ENCODE data around the gene CHN1. TPM values are rescaled to one million over a fixed set of nuclear protein-coding genes. Genes with fewer than 3 reads are reported as not detected.

Gene CHN1
- polyA plus RNA-seq, 4 donors: 24.7 to 28.8 (median 25.3) TPM

DNA sequence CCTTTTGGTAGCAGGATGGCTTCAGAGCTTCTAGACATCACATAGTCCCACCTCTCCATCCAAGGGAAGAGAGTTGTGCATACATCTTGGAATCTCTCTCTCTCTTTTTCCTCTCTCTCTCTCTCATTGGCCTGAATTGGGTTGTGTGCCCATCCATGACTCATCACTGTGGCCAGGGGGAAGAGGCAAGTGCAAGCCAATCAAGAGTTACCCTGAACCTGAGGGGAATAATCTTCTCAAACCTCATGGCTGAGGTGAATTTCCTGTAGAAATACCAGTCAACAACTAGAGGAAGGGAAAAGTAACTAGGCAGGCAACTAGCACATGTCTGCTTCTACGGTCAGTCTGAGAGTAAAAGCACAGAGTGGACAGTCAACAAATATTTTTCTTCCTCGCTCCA, 7.3 kb upstream of the CHN1 start:
- no peak for DNase-seq (ENCODE audit: low read depth in 4 of 4, low spot score in 3 of 4)

DNA sequence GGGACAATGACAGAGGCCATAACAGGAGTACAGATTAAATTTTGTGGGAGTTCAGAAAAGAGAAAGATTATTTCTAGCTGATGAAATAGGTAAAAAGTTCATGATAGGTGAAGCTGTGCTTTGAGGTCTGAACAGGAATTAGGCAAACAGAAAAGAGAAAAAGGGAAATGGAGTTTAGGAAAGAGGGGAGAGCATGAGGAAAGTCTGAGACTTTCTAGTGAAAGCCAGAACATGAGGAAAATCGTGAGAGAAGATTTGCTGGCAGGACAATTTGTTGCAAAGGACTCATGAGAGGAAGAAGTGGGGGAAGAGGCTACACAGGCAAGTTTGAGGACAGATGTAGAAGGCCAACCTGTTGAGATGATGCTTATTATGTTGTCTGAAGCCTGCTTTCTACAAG, 6.3 kb upstream of the CHN1 start:
- DNase-seq (ENCODE audit: low read depth in 4 of 4, low spot score in 3 of 4): no peak

GRCh38 chr2:175010848-175011254, 5.7 kb upstream of the CHN1 start:
- no peak for DNase-seq (ENCODE audit: low read depth in 4 of 4, low spot score in 3 of 4)

DNA sequence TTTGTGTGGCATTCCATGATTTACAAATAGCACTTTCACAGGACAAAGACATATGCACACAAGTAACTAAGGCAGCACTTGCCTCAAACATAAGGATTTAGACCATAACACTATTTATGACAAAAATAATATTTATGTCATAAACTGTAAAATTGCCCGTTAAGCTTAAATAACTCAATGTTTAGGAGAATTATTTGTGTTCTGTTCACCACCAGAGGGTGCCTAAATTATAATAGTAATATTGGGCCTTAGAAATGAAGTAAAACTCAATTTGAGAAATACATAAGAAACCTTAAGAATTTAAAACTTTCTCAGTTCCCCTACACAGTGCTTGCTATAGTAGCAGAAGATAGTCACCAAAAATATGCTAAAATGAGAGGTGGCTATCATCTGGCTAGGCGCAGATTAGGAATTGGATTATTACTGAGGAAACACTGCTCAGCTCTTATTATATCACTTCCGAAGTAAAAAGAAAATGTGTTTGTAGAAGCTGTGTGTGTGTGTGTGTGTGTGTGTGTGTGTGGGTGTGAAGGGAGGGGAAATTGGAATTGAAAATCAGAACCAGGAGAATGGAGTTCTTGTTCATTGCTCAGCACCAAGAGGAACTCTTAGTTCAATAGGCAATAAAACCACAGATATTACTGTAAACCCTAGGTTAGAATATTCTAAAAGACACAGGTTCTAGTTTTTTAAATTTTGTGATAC, 4.9 kb upstream of the CHN1 start:
- DNase-seq (ENCODE audit: low read depth in 4 of 4, low spot score in 3 of 4): no peak

- no peak for DNase-seq (ENCODE audit: low read depth in 4 of 4, low spot score in 3 of 4)
Observed at GRCh38 chr2:175008801-175009495, 3.8 kb upstream of the CHN1 start.

DNA sequence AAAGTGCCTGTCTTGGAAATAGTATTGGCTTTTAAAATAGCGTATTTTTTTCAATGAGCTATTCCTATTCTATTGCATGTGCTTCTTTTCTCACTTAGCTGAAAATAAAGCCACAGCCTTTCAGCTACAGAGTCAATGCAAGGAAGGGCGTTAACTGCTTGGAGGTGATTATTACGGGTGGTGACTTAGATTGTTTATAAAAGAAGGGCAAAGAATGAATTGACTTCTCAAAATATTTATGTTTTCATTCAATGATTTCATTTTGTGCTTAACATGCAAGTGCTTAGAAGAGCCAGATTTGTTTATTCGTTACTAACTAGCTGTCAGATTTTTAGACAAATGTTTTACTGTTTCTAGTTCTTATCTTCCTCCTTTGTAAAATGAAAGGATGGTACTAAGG, 2.8 kb upstream of the CHN1 start:
- no peak for DNase-seq (ENCODE audit: low read depth in 4 of 4, low spot score in 3 of 4)

DNA sequence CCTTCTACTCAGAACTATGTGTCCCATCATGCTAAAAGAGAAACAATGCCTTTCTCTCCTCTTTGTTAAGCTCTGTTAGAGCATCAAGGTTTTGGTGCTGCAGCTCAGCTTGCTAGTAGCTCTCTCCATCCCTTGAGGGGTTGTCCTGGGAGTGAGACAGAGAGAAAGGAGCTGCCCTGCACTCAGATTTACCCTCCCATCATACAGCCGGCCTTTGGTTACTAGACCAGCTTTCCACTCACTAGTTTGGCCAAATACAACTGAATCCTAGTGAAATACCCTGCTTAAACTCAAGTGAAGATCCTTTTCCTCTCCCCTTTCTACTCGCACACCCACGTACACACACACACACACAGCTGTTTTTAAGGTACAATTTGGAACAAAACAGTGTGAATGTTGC, 2.3 kb upstream of the CHN1 start:
- DNase-seq (ENCODE audit: low read depth in 4 of 4, low spot score in 3 of 4): no peak

DNA sequence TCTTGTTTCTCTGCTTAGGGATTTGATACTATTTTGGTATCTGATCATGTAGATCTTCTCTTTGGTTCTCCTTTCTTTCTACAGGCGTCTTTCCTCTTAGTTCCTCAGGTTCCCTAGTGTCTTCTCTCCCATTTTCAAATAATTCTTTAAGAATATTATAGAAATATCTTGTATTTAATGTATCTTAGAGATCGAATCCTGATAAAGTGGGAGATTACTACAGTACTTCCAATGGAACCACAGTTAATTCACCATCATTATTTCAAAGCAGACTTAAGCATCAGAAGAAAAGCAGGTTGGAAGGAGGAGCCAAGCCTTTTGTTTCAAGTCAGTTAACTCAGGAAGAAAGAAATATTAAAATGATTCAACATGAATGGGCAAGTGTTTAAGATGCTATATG, 1.1 kb upstream of the CHN1 start:
- DNase-seq (ENCODE audit: low read depth in 4 of 4, low spot score in 3 of 4): no peak

- DNase-seq (ENCODE audit: low read depth in 4 of 4, low spot score in 3 of 4): no peak
Observed at GRCh38 chr2:175005733-175006264, 618 bp upstream of the CHN1 start.

DNA sequence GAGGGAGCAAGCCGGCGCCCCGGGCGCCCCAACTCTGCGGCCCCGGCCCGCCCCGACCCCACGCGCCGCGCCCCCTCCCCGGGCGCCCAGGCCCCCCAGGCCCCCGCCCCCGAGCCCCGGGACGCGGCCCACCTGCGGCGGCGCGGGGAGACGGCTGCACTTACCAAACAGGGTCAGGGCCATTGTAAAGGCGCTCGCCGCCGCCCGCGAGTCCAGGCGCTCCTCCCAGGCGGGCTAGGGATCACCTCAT, 526 bp downstream of the CHN1 start:
- DNase-seq (ENCODE audit: low read depth in 4 of 4, low spot score in 3 of 4): no peak

DNA sequence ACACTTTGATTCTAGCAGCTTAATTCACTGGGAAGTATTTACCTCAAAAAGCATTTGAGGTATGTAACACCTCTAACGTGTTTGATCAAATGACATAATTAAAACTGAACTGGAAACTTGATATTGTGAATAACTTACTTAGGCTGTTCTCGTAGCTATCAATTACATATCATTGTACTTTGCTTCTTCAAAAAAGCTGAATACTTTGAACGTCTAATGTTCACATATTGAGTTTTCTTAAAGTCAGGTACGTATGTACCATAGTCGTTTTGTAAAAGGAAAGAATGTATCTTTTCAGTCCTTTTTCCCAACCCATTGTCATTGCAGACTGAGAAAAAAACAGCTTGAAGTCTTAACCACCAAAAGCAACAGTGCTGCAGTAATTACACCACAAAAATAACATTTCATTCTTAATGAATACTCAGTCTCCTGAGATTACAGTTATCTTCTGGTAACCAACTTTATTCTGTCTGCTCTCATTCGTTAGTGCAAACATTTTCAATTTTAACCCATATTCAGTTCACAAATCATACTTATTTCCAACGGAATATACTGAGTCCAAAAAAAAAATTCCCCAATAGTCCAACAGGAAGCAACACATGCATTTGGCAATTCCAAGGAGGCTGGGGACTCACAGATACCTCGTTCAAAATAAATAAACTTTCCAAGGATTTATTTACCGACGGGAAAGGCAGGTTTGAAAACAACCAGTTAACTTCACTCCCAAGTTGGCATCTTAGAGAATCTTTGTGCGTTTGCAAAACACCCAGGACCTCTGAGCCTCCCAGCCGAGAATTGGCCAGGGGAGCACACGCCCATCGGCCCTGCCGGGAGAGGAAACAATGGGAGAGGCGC, 1.1 kb downstream of the CHN1 start:
- no peak for DNase-seq (ENCODE audit: low read depth in 4 of 4, low spot score in 3 of 4)

GRCh38 chr2:175002547-175003274, 2.5 kb downstream of the CHN1 start:
- DNase-seq (ENCODE audit: low read depth in 4 of 4, low spot score in 3 of 4): no peak

DNA sequence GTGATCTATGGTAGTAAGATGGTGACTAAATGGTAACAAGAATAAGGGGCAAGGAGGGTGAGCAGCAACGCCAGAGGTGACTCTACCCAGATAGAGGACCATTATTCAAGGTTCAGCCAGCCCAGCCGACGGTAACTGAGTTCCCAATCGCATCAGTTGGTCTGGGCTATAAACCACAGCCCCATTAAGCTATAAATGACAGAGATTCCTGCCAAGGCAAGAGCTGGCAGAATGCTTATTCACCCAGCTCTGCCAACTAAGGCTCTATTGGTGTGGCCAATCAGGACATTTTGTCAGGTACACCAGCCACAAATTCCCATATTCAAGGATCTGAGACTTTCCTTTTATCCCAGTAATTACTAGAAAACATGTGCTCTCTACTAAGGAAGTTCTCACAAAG, 3.6 kb downstream of the CHN1 start:
- DNase-seq (ENCODE audit: low read depth in 4 of 4, low spot score in 3 of 4): no peak

GRCh38 chr2:174997110-174997509, 8.1 kb downstream of the CHN1 start:
- no peak for DNase-seq (ENCODE audit: low read depth in 4 of 4, low spot score in 3 of 4)

DNA sequence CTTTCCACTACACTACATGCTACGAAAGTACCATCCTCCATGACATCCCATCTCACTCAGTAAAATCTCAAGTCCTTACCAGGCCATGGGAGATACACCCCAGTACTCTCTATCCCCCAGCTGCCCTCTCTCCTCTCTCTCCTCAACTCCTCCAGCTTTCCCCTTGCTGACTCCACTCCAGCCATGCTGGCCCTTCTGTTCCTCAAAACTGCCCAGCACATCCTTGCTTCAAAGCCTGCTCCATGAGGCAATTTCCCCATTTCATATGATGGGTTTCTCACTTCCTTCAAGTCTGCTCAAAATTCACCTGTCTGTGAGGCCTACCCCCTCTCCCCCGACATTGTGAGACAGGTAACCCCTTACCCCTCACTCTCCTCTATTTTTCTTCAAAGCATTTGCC, 8.6 kb downstream of the CHN1 start:
- DNase-seq (ENCODE audit: low read depth in 4 of 4, low spot score in 3 of 4): no peak

DNA sequence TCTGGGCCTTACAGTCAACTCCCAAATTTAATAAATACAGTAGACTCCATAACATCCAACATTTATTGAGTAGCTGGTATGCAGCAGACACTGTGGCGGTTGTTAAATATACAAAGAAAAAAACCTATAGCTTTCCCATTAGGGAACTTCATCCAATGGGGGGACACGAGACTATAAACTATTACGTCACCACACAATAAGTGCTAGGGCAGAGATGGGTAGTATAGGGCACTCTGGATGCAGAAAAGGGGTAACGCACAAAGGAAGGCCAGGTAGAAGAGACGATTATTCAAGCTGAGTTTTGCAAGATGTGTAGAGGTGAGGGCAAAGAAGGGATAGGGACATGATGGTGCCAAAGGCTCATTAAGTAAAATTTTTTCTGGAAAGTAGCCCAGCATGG, 10.8 kb downstream of the CHN1 start:
- no peak for DNase-seq (ENCODE audit: low read depth in 4 of 4, low spot score in 3 of 4)

DNA sequence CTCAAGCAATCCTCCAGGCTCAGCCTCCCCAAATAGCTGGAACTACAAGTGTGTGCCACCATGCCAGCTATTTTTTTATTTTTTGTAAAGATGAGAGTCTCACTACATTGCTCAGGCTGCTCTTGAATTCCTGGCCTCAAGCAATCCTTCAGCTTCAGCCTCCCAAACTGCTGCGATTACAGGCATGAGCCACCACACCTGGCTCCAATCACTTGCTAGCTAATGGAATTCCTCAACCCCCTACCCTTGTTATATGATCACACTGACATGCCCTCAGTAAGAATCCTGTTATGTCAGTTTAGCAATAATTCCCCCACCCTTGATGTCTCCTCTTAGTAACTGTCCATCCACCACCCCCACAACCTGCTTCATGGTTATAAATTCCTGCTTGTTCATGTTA, 12.3 kb downstream of the CHN1 start:
- DNase-seq (ENCODE audit: low read depth in 4 of 4, low spot score in 3 of 4): no peak

DNA sequence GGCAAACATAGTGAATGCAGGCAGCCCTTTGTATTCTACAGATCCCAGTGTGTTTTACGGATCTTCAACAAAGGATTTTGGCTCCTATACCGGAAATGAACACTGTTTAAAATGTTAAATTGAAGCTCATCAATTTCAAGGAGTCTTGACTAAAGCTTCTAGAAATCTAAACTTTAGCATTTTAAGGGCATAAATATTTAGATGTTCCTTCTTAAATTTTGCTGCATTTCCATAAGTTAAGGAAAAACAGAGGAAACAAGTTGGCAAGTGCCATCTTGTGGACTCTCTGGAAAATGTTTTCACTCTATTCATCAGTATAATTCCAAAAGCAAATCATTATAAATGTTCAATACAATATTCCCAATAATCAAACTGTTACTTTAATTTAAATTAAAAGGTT, 19.6 kb downstream of the CHN1 start:
- no peak for DNase-seq (ENCODE audit: low read depth in 4 of 4, low spot score in 3 of 4)

GRCh38 chr2:174984561-174984960, 20.6 kb downstream of the CHN1 start:
- no peak for DNase-seq (ENCODE audit: low read depth in 4 of 4, low spot score in 3 of 4)

DNA sequence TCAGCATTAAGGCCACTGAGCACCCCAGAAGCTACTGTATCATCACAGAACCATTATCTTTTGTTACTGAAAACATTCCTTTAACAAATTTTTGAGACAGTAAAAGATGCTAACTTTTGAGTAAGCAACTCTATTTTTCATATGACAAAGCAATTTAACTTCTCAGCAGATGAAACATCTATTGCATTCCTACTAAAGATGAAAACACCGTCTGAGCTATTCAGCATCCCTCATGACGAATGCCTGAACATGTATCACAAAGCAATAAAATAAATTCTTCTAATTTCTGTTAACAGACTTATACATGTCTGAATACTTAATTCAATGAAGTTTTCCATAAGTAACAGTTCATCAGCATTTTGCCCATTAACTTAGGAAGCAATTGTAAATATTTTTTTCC, 23.9 kb downstream of the CHN1 start:
- no peak for DNase-seq (ENCODE audit: low read depth in 4 of 4, low spot score in 3 of 4)

- DNase-seq (ENCODE audit: low read depth in 4 of 4, low spot score in 3 of 4): no peak
Observed at GRCh38 chr2:174979996-174980395, 25.2 kb downstream of the CHN1 start.
